Measurements from ENCODE around the gene EML1.

GRCh38 chr14:99875421-99875820 lies 82.2 kb downstream of the EML1 start:
- TF ChIP-seq CTCF (IDR thresholded peaks at IDR 0.05) (no peak), POLR2AphosphoS5 (IDR thresholded peaks at IDR 0.05) (no peak), POLR2A (IDR thresholded peaks at IDR 0.05) (no peak), EP300 (IDR thresholded peaks at IDR 0.05) (no peak)
